ENCODE measurements around the gene TGM2. TPM values are rescaled to one million over a fixed set of nuclear protein-coding genes. Genes with fewer than 3 reads are reported as not detected.

TGM2 gene
- polyA plus RNA-seq, 2 of the 4 experiments (the other 2 are of a cell fraction), result 173 to 441 TPM

DNA sequence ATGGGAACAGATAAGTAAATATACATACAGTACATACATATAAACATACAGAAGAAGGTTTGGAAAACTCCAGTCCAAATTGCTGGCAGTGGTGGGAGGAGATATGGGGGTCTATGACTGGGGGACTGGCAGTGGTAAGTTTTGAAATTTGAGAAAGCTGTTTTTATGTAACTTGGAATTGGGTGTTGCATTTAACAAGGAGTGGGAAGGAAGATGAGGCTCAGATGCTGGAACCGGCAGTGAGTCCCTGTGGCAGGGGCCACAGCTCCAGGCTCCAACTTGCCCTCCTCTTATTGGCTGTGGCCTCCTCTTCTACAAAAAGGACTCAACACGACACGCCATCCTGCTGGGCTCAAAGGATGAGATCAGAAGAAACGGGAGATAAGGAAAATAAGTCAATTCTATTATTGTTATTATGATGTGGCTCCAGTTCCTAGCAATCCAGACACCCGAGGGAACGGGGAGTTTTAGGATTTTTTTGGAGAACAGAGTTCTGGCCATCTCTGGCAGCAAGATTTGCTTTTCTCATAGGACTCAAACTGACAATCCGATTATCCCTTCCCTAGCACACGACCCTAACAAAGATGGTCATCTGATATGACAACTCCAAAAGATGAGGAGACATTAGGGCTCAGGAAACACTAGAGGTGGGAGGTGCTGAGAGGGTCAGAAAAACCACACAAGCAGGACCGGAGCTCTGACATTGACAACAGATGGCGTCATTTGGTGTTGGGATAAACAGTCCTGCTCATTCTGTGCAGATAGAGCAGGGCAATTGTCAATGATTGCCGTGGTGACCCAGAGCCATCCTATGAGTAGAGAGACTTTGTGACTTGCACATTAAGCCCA lies 6.0 kb upstream of the TGM2 start:
- H3K27ac ChIP-seq, result peak overlapping the region; percentile 91 to 93
- no peak overlapping the region; the same call in 2 of the 3 replicates for H3K4me2 ChIP-seq
- no peak for DNase-seq (ENCODE audit: low read depth in 1 of 2, low spot score in 1 of 2)
- H3K9me3 ChIP-seq, result no peaks in the 10 kb centered on the region
- no peak for ATAC-seq
- peaks cover 82% of the 10 kb centered on the region for H3K4me1 ChIP-seq
- POLR2A ChIA-PET, result no interaction called here
- CTCF ChIA-PET, result interaction anchor here (1.7 to 32.6 kb wide), 3 partner anchors 31 to 111 kb away, joined by 4 to 818 read pairs (median 182); no protein-coding TSS in a partner anchor
- no peak for FAIRE-seq
- 76% methylated on average over 11 of the region's 11 CpGs for WGBS (ENCODE audit: missing lambda C conversion rate)
- TF ChIP-seq, protein P1, sequence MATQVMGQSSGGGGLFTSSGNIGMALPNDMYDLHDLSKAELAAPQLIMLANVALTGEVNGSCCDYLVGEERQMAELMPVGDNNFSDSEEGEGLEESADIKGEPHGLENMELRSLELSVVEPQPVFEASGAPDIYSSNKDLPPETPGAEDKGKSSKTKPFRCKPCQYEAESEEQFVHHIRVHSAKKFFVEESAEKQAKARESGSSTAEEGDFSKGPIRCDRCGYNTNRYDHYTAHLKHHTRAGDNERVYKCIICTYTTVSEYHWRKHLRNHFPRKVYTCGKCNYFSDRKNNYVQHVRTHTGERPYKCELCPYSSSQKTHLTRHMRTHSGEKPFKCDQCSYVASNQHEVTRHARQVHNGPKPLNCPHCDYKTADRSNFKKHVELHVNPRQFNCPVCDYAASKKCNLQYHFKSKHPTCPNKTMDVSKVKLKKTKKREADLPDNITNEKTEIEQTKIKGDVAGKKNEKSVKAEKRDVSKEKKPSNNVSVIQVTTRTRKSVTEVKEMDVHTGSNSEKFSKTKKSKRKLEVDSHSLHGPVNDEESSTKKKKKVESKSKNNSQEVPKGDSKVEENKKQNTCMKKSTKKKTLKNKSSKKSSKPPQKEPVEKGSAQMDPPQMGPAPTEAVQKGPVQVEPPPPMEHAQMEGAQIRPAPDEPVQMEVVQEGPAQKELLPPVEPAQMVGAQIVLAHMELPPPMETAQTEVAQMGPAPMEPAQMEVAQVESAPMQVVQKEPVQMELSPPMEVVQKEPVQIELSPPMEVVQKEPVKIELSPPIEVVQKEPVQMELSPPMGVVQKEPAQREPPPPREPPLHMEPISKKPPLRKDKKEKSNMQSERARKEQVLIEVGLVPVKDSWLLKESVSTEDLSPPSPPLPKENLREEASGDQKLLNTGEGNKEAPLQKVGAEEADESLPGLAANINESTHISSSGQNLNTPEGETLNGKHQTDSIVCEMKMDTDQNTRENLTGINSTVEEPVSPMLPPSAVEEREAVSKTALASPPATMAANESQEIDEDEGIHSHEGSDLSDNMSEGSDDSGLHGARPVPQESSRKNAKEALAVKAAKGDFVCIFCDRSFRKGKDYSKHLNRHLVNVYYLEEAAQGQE (IDR thresholded peaks at IDR 0.05), result no peak
- TF ChIP-seq CEBPB (IDR thresholded peaks at IDR 0.05), result no peak
- no peak for TF ChIP-seq EP300 (IDR thresholded peaks at IDR 0.05)
- no peak for TF ChIP-seq FOSL2 (IDR thresholded peaks at IDR 0.05)
- TF ChIP-seq FOSL2 (CRISPR knock-in tag; IDR thresholded peaks at IDR 0.05), result no peak
- no peak for TF ChIP-seq PHF8 (IDR thresholded peaks at IDR 0.05; ENCODE audit: borderline replicate concordance, low read depth)
- no peak for TF ChIP-seq TFCP2L1 (CRISPR knock-in tag; IDR thresholded peaks at IDR 0.05)
- TF ChIP-seq, protein P2, sequence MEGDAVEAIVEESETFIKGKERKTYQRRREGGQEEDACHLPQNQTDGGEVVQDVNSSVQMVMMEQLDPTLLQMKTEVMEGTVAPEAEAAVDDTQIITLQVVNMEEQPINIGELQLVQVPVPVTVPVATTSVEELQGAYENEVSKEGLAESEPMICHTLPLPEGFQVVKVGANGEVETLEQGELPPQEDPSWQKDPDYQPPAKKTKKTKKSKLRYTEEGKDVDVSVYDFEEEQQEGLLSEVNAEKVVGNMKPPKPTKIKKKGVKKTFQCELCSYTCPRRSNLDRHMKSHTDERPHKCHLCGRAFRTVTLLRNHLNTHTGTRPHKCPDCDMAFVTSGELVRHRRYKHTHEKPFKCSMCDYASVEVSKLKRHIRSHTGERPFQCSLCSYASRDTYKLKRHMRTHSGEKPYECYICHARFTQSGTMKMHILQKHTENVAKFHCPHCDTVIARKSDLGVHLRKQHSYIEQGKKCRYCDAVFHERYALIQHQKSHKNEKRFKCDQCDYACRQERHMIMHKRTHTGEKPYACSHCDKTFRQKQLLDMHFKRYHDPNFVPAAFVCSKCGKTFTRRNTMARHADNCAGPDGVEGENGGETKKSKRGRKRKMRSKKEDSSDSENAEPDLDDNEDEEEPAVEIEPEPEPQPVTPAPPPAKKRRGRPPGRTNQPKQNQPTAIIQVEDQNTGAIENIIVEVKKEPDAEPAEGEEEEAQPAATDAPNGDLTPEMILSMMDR (IDR thresholded peaks at IDR 0.05), result no peak
- TF ChIP-seq HOXB13 (CRISPR knock-in tag; IDR thresholded peaks at IDR 0.05; ENCODE audit: low read depth), result no peak
- TF ChIP-seq MAFK (IDR thresholded peaks at IDR 0.05; ENCODE audit: partially characterized antibody), result no peak
- no peak for TF ChIP-seq HEYL (CRISPR knock-in tag; IDR thresholded peaks at IDR 0.05)
- no peak for TF ChIP-seq EHMT2 (IDR thresholded peaks at IDR 0.05; ENCODE audit: low read depth)
- TF ChIP-seq CHD2 (IDR thresholded peaks at IDR 0.05; ENCODE audit: low read length, partially characterized antibody), result no peak
- no peak for TF ChIP-seq RCOR1 (IDR thresholded peaks at IDR 0.05; ENCODE audit: low read depth, low read length)
- no peak overlapping the region for H3K4me3 ChIP-seq

DNA sequence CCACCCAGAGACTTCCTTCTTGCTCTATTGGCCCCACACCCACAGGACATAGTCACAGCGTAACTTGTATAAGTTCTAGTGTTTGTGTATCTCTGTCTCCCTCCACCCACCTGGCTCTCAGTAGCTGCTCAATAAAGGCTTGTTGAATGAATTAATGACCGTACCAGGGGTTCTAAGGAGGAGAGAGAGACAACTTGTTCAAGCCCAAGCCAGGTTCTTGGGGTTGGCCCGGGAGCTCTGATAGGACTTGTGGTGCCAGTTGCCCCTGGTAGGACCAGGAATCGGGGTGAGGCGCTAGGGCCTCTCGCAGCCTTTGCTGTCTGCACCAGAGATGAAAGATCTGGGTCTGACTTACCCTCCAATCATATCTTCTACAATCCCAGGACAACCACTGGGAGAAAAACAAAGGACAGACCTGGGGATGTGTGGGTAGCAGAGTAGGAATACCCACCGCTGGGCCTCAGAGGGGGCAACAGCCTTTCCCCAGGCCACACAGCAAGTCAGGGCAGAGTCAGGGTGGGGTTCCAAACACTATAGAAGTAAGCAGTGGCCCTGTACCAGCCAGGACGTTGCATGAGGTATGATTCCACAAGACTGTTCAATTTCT lies 5.3 kb upstream of the TGM2 start:
- POLR2A ChIA-PET, result no interaction called here
- H3K4me2 ChIP-seq, result peak overlapping the region; percentile 62; the same call in 2 of the 3 replicates
- peaks cover 89% of the 10 kb centered on the region for H3K4me1 ChIP-seq
- DNase-seq (ENCODE audit: low read depth in 1 of 2, low spot score in 1 of 2), result no peak
- CTCF ChIA-PET, result interaction anchor here (1.7 to 32.6 kb wide), 4 partner anchors 26 to 110 kb away, joined by 4 to 818 read pairs (median 94); no protein-coding TSS in a partner anchor
- no peak for ATAC-seq
- 85% methylated on average over 8 of the region's 8 CpGs for WGBS (ENCODE audit: missing lambda C conversion rate)
- H3K4me3 ChIP-seq, result no peak overlapping the region
- no peaks in the 10 kb centered on the region for H3K9me3 ChIP-seq
- no peak for FAIRE-seq
- peak overlapping the region; percentile 91 to 93 for H3K27ac ChIP-seq
- no peak for TF ChIP-seq SREBF2 (IDR thresholded peaks at IDR 0.05)
- no peak for TF ChIP-seq NR3C1 (IDR thresholded peaks at IDR 0.05)
- no peak for TF ChIP-seq FOXS1 (CRISPR knock-in tag; IDR thresholded peaks at IDR 0.05)
- no peak for TF ChIP-seq HOXA7 (CRISPR knock-in tag; IDR thresholded peaks at IDR 0.05)
- TF ChIP-seq, protein P3, sequence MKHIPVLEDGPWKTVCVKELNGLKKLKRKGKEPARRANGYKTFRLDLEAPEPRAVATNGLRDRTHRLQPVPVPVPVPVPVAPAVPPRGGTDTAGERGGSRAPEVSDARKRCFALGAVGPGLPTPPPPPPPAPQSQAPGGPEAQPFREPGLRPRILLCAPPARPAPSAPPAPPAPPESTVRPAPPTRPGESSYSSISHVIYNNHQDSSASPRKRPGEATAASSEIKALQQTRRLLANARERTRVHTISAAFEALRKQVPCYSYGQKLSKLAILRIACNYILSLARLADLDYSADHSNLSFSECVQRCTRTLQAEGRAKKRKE (CRISPR knock-in tag; IDR thresholded peaks at IDR 0.05; ENCODE audit: low read depth), result no peak
- no peak for TF ChIP-seq ZSCAN20 (CRISPR knock-in tag; IDR thresholded peaks at IDR 0.05)
- TF ChIP-seq RNF2 (IDR thresholded peaks at IDR 0.05; ENCODE audit: borderline replicate concordance, low read depth), result no peak
- TF ChIP-seq MYC (IDR thresholded peaks at IDR 0.05; ENCODE audit: borderline replicate concordance, low read length), result no peak
- no peak for TF ChIP-seq POLR2AphosphoS2 (conservative IDR thresholded peaks at IDR 0.05; ENCODE audit: low read length)
- no peak for TF ChIP-seq EHMT2 (IDR thresholded peaks at IDR 0.05; ENCODE audit: low read depth)
- TF ChIP-seq, protein P2 (IDR thresholded peaks at IDR 0.05), result no peak
- no peak for TF ChIP-seq KDM1A (IDR thresholded peaks at IDR 0.05; ENCODE audit: low read depth)
- TF ChIP-seq, protein P4, sequence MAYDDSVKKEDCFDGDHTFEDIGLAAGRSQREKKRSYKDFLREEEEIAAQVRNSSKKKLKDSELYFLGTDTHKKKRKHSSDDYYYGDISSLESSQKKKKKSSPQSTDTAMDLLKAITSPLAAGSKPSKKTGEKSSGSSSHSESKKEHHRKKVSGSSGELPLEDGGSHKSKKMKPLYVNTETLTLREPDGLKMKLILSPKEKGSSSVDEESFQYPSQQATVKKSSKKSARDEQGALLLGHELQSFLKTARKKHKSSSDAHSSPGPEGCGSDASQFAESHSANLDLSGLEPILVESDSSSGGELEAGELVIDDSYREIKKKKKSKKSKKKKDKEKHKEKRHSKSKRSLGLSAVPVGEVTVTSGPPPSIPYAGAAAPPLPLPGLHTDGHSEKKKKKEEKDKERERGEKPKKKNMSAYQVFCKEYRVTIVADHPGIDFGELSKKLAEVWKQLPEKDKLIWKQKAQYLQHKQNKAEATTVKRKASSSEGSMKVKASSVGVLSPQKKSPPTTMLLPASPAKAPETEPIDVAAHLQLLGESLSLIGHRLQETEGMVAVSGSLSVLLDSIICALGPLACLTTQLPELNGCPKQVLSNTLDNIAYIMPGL (CRISPR knock-in tag; IDR thresholded peaks at IDR 0.05; ENCODE audit: borderline replicate concordance), result no peak
